Stimulated activated CD4-positive, alpha-beta T cell treated with anti-CD3 and anti-CD28 coated beads, Interleukin-15, amount 100 ng/mL, for 24 hours (primary cell): Measurements from ENCODE around the gene POT1.

Source experiments
- DNase-seq: peaks from one replicate; pipeline ENCODE4 v3.0.0-alpha.2; 2020

Gene POT1

GRCh38 chr7:124800386-124800785 lies 129.2 kb downstream of the POT1 start:
- DNase-seq, result no peak

DNA sequence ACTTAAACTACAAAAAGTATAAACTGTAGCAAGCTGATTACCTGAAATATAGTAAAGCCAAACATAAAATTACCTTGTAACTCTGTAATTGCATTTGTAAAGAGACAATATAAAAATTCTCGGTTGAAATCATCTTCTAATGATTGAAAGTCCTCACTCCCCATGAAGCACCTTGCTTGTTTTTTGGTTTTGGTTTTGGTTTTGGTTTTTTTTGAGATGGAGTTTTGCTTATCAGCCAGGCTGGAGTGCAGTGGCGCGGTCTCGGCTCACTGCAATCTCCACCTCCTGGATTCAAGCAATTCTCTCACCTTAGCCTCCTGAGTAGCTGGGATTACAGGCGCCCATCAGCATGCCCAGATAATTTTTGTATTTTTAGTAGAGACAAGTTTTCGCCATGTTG lies 130.2 kb downstream of the POT1 start:
- no peak for DNase-seq

DNA sequence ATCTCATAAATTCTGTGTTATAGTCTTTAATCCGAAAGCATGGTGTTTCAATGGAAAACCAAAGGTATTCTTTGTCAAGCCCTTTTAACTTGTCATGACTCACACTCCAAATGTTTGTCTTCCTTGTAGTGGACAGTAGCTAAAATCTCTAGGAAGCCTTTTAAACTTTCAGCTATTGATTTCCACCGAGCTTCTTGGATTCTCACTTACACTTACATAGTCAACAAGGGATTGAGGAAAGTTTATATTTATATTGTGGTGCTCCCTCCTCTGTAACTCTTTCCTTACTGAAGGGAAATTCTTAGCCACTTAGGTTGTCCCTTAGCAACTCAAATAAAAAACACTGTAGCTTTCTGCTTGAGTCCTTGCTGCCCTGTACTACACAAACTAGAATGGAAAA lies 132.9 kb downstream of the POT1 start:
- no peak for DNase-seq

DNA sequence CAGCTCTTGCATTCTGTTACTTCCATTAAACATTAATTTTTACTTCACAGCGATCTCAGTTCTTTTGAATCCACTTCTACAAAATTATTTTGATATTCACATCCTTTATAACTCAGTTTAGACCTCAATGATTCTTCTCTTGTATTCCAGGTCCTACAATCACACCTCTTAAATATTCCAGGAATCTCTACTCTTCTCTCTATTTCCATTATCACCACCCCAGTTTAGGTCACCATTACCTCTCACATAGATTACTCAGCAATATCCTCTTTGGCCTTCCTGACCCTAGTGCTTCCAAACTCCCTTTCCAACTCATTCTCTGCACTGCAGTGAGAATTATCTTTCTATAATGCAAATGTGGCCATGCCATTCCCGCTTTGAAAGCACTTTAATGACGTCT lies 136.9 kb downstream of the POT1 start:
- no peak for DNase-seq

GRCh38 chr7:124792002-124792401 lies 137.6 kb downstream of the POT1 start:
- no peak for DNase-seq

- no peak for DNase-seq
Observed at GRCh38 chr7:124791426-124791825, 138.2 kb downstream of the POT1 start.

DNA sequence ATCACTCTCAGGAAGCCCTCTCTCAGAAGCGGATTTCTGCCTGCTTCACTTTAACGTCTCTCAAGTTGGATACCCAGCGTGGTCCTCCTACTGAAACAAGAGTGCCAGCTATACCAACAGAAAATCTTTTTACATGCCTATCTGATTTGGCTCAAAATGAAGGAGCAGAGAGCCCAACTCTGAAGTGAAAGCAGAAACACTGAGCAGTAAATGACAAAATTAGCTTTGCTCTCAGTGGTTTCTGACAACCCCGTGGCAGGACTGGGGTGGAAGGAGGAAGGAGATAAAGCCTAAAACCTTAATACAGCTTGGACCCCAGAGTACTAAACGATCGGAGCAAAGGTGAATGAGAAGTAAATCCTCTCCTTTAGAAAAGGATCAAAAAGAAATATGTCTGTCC lies 139.0 kb downstream of the POT1 start:
- no peak for DNase-seq

GRCh38 chr7:124785994-124786393 lies 143.6 kb downstream of the POT1 start:
- DNase-seq, result no peak

DNA sequence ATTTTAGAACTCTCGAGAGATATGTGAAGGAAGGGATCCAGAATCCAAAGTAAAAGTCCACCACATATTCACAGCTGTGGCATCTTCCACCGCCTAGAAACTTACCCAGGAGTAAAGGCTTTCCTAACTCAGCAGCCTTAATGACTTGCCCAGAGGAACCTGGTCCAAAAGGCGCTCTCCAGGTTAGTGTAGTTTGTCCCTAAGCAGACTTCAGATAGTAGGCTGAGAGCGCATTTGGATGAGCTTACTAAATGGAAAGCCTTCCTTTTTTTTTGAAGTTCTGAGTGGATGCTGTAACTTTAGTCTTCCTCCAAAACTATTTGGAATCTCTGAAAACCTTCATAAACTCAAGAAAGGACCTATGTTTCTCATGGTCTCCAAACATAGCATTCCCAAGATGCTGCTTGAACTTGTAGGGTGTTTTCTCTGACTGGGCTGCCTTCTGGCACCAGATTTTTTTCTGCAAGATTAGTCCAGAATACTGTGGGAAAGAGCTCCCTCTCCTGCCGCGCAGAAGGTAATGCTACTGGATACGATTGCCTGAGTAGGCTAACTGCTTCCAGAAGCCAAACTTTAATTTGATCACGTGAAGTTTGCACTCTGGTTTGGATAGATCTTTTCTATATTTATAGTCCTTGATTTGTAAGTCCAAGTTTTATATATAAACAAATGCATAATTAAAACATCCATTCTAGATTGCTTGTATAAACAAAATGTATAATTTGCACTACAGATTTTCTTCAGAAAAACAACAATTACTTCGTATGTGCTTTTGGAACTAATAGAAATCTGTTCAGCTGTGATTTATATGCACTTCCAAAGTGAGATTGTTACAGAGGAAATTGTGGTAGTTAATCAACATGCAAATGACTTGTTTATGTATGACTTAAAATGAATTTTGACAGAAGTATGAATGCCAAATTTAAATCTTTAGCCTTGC lies 144.5 kb downstream of the POT1 start:
- DNase-seq, result peak; percentile 28

DNA sequence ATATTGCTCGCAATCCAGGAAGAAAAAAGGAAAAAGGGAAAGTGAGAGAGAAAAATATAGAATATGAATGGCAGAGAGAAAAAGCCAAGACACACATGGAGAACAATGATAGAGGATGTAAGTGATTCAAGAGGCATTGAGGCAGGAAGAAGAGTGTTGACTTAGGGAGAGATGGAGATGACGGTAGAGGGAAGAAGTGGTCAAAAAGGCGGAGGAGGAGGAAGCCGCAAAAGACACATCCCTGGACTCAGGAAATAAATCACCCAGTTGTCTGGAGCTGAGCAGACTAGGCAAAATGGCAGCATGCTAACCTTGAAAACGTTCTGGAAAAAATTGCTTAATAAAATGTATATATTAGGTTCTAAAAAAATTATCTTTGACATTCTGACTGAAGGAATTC lies 146.4 kb downstream of the POT1 start:
- no peak for DNase-seq

GRCh38 chr7:124781907-124782734 lies 147.5 kb downstream of the POT1 start:
- DNase-seq, result no peak

DNA sequence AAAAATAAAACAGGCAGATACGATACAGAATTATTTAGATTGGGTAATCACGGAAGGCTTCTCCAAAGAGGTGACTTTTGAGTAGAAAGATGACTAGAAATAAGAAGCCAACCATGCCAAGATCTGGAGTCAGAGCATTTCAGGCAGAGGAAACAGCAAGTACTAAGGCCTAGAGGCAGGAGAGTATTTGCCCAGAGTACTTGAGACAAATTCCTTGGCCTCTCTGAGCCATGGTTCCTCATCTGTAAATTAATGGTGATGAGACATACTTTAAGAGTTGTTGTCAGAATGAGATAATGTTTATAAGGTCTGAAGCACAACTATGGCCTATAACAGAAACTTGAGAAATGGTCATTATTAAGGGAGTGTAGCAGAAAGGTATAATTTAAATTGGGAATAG lies 148.2 kb downstream of the POT1 start:
- no peak for DNase-seq

GRCh38 chr7:124780608-124781007 lies 149.0 kb downstream of the POT1 start:
- DNase-seq, result no peak

GRCh38 chr7:124780056-124780455 lies 149.6 kb downstream of the POT1 start:
- DNase-seq, result no peak

GRCh38 chr7:124779620-124780019 lies 150.0 kb downstream of the POT1 start:
- no peak for DNase-seq

DNA sequence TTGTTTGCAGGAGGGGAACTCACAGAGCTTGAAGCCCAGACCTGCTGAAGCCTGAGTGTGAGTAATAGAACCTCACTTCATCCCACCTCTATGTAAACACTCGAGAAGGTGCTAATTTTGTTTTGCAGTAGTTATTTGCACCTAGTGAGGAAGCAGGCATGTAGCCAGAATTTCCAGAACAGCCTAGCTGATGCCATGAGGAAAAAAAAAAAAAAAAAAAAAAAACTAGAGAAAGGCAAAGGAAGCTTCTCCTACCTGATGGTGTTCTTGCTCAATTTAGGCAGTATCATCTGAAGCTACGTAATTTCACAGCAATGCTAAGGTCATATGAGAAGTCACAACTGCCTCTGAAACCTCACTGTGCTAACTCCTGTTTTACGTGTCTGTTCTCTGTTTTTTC lies 150.4 kb downstream of the POT1 start:
- no peak for DNase-seq

DNA sequence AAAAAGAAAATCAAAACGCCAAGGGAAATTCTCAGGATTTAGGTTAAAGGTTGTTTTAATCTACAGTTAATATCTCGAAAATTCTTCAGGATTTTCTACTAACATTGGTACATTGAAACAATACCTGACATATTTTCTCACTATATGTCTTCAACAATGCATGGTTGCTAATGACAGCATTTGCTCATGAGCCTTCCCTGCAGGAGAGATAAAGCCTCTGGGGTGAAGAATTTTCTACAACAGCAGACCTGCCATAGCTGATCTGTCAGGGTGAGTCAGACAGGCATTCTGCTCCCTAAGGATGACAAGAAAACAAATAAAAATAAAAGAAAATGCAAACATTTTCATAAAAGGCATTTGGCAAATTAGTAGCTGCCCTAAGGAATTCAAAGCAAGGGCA lies 152.4 kb downstream of the POT1 start:
- DNase-seq, result no peak

DNA sequence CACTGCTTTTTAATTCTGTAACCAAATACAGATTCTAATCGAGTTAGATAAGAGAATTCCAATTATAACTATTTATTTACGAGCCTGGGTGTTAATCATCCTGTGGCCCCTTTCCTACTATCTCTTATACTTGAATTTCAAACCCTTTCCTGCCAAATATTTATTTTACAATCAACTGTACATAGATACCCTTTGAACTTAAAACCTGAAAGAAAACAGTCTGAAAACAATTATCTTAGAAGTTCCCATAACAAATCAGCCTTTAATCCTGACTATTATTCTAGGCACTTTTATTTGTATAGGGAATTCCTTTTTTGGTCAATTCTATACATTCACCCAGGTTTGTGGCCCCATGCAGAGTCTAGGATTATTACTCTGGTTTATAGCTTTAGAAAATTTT lies 153.5 kb downstream of the POT1 start:
- DNase-seq, result no peak

DNA sequence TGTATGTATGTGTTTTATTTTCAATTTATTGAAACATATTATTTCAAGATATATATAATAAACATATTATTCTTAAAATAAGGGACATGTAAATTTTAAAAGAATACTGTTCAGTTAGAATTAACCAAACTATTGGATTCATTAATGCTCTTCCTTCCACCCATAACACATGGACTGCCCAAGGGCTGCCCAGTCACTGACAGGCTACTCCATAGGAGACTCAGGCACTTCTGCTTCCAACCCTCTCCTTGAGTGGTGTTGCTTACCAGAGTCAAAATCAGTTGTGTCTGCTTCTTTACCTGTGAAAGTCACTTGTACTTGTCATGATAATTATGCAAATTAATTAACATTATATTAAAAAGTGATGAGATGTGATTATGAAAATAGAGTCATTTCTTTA lies 154.2 kb downstream of the POT1 start:
- DNase-seq, result no peak

- DNase-seq, result no peak
Observed at GRCh38 chr7:124773938-124774337, 155.7 kb downstream of the POT1 start.

GRCh38 chr7:124773339-124773738 lies 156.3 kb downstream of the POT1 start:
- DNase-seq, result no peak
